ENCODE results near the gene ILK. TPM values are rescaled to one million over a fixed set of nuclear protein-coding genes. Genes with fewer than 3 reads are reported as not detected.

The ILK gene
- total RNA-seq, 1 donor from 2014 or later = 85.6 TPM

GRCh38 chr11:6586434-6587359, 16.9 kb upstream of the ILK start:
- H3K36me3 ChIP-seq = peaks cover 5% of the 10 kb centered on the region
- Mint-ChIP-seq H3K27me3 (ENCODE audit: insufficient read depth, low read depth) (no peaks in the 10 kb centered on the region), H3K36me3 (peaks cover 16% of the 10 kb centered on the region), H3K27ac (no peak overlapping the region), H3K4me1 (peaks cover 4% of the 10 kb centered on the region), H3K9me3 (peaks cover 31% of the 10 kb centered on the region), H3K4me3 (no peak overlapping the region)
- peak overlapping the region; percentile 29 for H3K4me3 ChIP-seq
- peaks cover 28% of the 10 kb centered on the region for H3F3A ChIP-seq (ENCODE audit: low read depth)
- no peaks in the 10 kb centered on the region for H3K27me3 ChIP-seq
- H3K79me2 ChIP-seq (ENCODE audit: low read depth) = no peaks in the 10 kb centered on the region
- H3K4me2 ChIP-seq = peak overlapping the region; percentile 78
- no peak overlapping the region for H3K9ac ChIP-seq
- DNase-seq (ENCODE audit: low spot score) = peak; percentile 86
- H3K9me3 ChIP-seq (ENCODE audit: low read depth) = peaks cover 15% of the 10 kb centered on the region
- no peak for TF ChIP-seq CTCF (IDR thresholded peaks at IDR 0.05)
- peak overlapping the region; percentile 96 for H2AFZ ChIP-seq (replicated peaks)
- H3K27ac ChIP-seq = peak overlapping the region; percentile 59
- H3K4me1 ChIP-seq = peaks cover 22% of the 10 kb centered on the region
- H4K20me1 ChIP-seq (ENCODE audit: low read depth) = no peaks in the 10 kb centered on the region

DNA sequence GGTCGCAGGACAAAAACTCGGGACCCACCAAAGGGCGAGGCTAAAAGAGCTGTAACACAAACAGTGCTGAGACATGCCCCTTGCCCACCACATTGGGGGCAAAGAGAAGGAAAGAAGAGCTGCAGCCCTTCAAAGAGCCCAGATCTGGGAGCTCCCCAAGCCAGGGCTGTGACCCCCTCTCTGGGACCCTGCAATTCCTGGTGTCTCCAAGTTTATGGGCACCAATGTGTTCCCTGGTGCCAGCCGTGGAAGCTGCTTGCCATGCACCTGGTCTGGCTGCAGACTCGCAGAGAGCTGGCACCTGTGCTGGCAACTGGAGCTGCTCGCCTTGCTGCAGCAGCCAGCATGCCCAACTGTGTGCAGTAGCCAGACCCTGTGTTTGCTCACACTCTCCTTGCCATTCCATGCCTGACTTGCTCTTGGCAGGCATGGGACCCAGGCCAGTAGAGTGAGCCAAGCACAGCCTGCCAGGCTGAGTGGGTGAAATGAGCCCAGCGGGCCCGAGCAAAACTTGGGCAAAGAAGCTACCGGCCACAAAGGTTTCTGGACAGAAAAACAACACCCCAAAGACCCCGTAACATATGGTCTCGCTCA, 16.1 kb upstream of the ILK start:
- H3K4me1 ChIP-seq = peaks cover 22% of the 10 kb centered on the region
- H3K36me3 ChIP-seq = peaks cover 5% of the 10 kb centered on the region
- no peaks in the 10 kb centered on the region for H3K27me3 ChIP-seq
- H3K27me3 Mint-ChIP-seq (ENCODE audit: insufficient read depth, low read depth) = no peaks in the 10 kb centered on the region
- H3K9ac ChIP-seq = no peak overlapping the region
- peak overlapping the region; percentile 29 for H3K4me3 ChIP-seq
- peaks cover 28% of the 10 kb centered on the region for H3F3A ChIP-seq (ENCODE audit: low read depth)
- H2AFZ ChIP-seq (replicated peaks) = peak overlapping the region; percentile 96
- peaks cover 8% of the 10 kb centered on the region for H3K4me1 Mint-ChIP-seq
- H3K27ac Mint-ChIP-seq = no peak overlapping the region
- H3K4me2 ChIP-seq = peak overlapping the region; percentile 78
- peaks cover 24% of the 10 kb centered on the region for H3K9me3 Mint-ChIP-seq
- no peaks in the 10 kb centered on the region for H4K20me1 ChIP-seq (ENCODE audit: low read depth)
- no peak for DNase-seq (ENCODE audit: low spot score)
- peak overlapping the region; percentile 59 for H3K27ac ChIP-seq
- peaks cover 10% of the 10 kb centered on the region for H3K36me3 Mint-ChIP-seq
- TF ChIP-seq CTCF (IDR thresholded peaks at IDR 0.05) (no peak), EZH2 (IDR thresholded peaks at IDR 0.05) (no peak), EZH2phosphoT487 (IDR thresholded peaks at IDR 0.05) (no peak)
- peaks cover 12% of the 10 kb centered on the region for H3K9me3 ChIP-seq (ENCODE audit: low read depth)
- H3K4me3 Mint-ChIP-seq = no peak overlapping the region
- H3K79me2 ChIP-seq (ENCODE audit: low read depth) = no peaks in the 10 kb centered on the region

DNA sequence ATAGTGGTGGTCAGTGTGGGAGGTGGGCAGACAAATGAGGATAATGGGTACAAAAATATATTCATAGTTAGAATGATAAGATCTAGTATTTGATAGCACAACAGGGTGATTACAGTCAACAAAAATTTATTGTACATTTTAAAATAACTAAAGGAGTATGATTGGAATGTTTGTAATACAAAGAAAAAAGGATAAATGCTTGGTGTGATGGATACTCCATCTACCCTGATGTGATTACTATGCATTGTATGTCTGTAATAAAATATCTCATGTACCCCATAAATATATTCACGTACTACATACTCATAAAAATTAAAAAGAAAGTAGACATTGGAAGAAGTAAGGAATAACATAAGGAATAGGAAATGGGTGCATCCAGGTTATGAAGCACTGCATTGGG, 15.6 kb upstream of the ILK start:
- Histone ChIP-seq H3K9me3 (ENCODE audit: low read depth) (peaks cover 7% of the 10 kb centered on the region), H3K4me1 (peaks cover 22% of the 10 kb centered on the region), H3K9ac (no peak overlapping the region), H3K27ac (peak overlapping the region; percentile 59), H3F3A (ENCODE audit: low read depth) (peaks cover 28% of the 10 kb centered on the region), H3K27me3 (no peaks in the 10 kb centered on the region), H2AFZ (replicated peaks) (no peak overlapping the region), H3K4me3 (no peak overlapping the region), H3K79me2 (ENCODE audit: low read depth) (no peaks in the 10 kb centered on the region), H4K20me1 (ENCODE audit: low read depth) (no peaks in the 10 kb centered on the region), H3K36me3 (peaks cover 5% of the 10 kb centered on the region), H3K4me2 (peak overlapping the region; percentile 78)
- TF ChIP-seq EZH2phosphoT487 (IDR thresholded peaks at IDR 0.05) = no peak
- no peak for TF ChIP-seq CTCF (IDR thresholded peaks at IDR 0.05)
- no peak for TF ChIP-seq EZH2 (IDR thresholded peaks at IDR 0.05)
- H3K36me3 Mint-ChIP-seq = peaks cover 8% of the 10 kb centered on the region
- H3K4me1 Mint-ChIP-seq = peaks cover 8% of the 10 kb centered on the region
- H3K27ac Mint-ChIP-seq = no peak overlapping the region
- H3K9me3 Mint-ChIP-seq = peaks cover 20% of the 10 kb centered on the region
- no peak for DNase-seq (ENCODE audit: low spot score)
- no peaks in the 10 kb centered on the region for H3K27me3 Mint-ChIP-seq (ENCODE audit: insufficient read depth, low read depth)
- H3K4me3 Mint-ChIP-seq = no peak overlapping the region
